ENCODE results near the gene VWA1.

DNA sequence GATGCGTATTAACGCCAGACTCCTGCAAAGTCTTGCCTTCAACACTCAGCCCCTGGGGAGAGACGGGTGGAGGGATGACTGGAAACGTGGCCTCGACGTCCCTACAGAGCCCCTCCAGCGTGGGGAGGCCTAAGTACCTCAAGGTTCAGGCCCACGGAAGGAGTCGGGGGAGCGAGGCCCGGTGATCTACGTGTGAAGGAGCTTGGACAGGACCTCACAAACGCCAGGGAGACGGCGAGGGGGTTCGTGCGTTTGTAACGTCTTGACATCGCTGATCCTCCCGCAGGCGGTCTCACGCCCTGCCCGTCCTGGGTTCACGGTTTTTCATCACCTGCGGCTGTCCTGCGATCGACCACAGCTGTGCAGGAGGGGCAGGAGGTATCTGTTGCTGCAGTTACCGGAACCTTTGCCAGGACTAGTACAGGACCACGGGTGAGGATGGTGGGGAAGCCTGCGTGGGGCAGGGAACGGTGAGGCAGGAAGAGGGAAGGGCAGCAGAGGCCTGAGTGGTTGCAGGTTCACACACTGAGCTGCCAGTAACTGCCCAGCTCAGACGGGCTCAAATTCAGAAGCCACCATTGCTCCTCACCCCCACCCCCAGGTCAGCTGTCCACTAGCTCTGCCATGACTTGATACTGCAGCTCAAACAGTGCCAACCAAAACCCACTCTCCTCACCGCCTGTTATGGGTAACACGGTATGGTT lies 35.5 kb upstream of the VWA1 start:
- TF ChIP-seq, protein P1, sequence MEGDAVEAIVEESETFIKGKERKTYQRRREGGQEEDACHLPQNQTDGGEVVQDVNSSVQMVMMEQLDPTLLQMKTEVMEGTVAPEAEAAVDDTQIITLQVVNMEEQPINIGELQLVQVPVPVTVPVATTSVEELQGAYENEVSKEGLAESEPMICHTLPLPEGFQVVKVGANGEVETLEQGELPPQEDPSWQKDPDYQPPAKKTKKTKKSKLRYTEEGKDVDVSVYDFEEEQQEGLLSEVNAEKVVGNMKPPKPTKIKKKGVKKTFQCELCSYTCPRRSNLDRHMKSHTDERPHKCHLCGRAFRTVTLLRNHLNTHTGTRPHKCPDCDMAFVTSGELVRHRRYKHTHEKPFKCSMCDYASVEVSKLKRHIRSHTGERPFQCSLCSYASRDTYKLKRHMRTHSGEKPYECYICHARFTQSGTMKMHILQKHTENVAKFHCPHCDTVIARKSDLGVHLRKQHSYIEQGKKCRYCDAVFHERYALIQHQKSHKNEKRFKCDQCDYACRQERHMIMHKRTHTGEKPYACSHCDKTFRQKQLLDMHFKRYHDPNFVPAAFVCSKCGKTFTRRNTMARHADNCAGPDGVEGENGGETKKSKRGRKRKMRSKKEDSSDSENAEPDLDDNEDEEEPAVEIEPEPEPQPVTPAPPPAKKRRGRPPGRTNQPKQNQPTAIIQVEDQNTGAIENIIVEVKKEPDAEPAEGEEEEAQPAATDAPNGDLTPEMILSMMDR (conservative IDR thresholded peaks at IDR 0.05; ENCODE audit: low read depth, low read length), result no peak
- TF ChIP-seq CEBPB (IDR thresholded peaks at IDR 0.05; ENCODE audit: low read depth, low read length), result no peak
- no peak for TF ChIP-seq POLR2A (IDR thresholded peaks at IDR 0.05; ENCODE audit: low read depth, low read length)
- TF ChIP-seq SMC3 (IDR thresholded peaks at IDR 0.05; ENCODE audit: low read depth, low read length), result no peak
- no peak for TF ChIP-seq RAD21 (IDR thresholded peaks at IDR 0.05; ENCODE audit: low read length)
- TF ChIP-seq FOS (IDR thresholded peaks at IDR 0.05; ENCODE audit: low read depth, low read length), result no peak
- no peak for TF ChIP-seq RFX5 (IDR thresholded peaks at IDR 0.05; ENCODE audit: low read depth, low read length)
- TF ChIP-seq, protein P2, sequence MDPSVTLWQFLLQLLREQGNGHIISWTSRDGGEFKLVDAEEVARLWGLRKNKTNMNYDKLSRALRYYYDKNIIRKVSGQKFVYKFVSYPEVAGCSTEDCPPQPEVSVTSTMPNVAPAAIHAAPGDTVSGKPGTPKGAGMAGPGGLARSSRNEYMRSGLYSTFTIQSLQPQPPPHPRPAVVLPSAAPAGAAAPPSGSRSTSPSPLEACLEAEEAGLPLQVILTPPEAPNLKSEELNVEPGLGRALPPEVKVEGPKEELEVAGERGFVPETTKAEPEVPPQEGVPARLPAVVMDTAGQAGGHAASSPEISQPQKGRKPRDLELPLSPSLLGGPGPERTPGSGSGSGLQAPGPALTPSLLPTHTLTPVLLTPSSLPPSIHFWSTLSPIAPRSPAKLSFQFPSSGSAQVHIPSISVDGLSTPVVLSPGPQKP (IDR thresholded peaks at IDR 0.05; ENCODE audit: borderline replicate concordance, low read depth, low read length), result no peak
- TF ChIP-seq MAZ (IDR thresholded peaks at IDR 0.05; ENCODE audit: borderline replicate concordance, low read depth, low read length), result no peak
- TF ChIP-seq RCOR1 (IDR thresholded peaks at IDR 0.05; ENCODE audit: insufficient replicate concordance, low read length), result no peak

Data from IMR-90 (cell line).